Stromal cell of bone marrow (primary cell): ENCODE measurements around the gene RRM1.

Experiments
- DNase-seq: peaks from one replicate; pipeline ENCODE4 v3.0.0-alpha.2; 2012; ENCODE audit warnings: low read depth

Gene RRM1

GRCh38 chr11:4187055-4187988 is 92.7 kb downstream of the RRM1 start:
- peak; percentile 74 for DNase-seq
